ENCODE results near the gene MSRB3. TPM values are rescaled to one million over a fixed set of nuclear protein-coding genes. Genes with fewer than 3 reads are reported as not detected.

The MSRB3 gene
- total RNA-seq, 1 donor from 2014 or later = 3.7 TPM

- Histone ChIP-seq H2AFZ (replicated peaks) (no peak overlapping the region), H3K9me3 (ENCODE audit: low read depth) (no peaks in the 10 kb centered on the region), H3K9ac (no peak overlapping the region), H3K79me2 (ENCODE audit: low read depth) (no peaks in the 10 kb centered on the region), H3K4me3 (no peak overlapping the region), H3F3A (ENCODE audit: low read depth) (no peaks in the 10 kb centered on the region), H4K20me1 (ENCODE audit: low read depth) (no peaks in the 10 kb centered on the region), H3K4me1 (no peaks in the 10 kb centered on the region), H3K36me3 (no peaks in the 10 kb centered on the region), H3K27me3 (no peaks in the 10 kb centered on the region), H3K4me2 (no peak overlapping the region), H3K27ac (no peak overlapping the region)
- H3K4me3 Mint-ChIP-seq = no peak overlapping the region
- DNase-seq (ENCODE audit: low spot score) = no peak
- no peak for TF ChIP-seq CTCF (IDR thresholded peaks at IDR 0.05)
- no peak for TF ChIP-seq EZH2phosphoT487 (IDR thresholded peaks at IDR 0.05)
- TF ChIP-seq EZH2 (IDR thresholded peaks at IDR 0.05) = no peak
- H3K4me1 Mint-ChIP-seq = peaks cover 8% of the 10 kb centered on the region
- H3K27me3 Mint-ChIP-seq (ENCODE audit: insufficient read depth, low read depth) = no peaks in the 10 kb centered on the region
- H3K27ac Mint-ChIP-seq = no peak overlapping the region
- no peaks in the 10 kb centered on the region for H3K9me3 Mint-ChIP-seq
- no peaks in the 10 kb centered on the region for H3K36me3 Mint-ChIP-seq
These were observed 39.8 kb downstream of the MSRB3 start for GRCh38 chr12:65318186-65318685.

- H4K20me1 ChIP-seq (ENCODE audit: low read depth) = no peaks in the 10 kb centered on the region
These were observed 41.3 kb downstream of the MSRB3 start for GRCh38 chr12:65319688-65320200.

GRCh38 chr12:65323070-65323469 is 44.6 kb downstream of the MSRB3 start:
- TF ChIP-seq EZH2 (IDR thresholded peaks at IDR 0.05) (no peak), CTCF (IDR thresholded peaks at IDR 0.05) (no peak), EZH2phosphoT487 (IDR thresholded peaks at IDR 0.05) (no peak)
- H4K20me1 ChIP-seq (ENCODE audit: low read depth) = no peaks in the 10 kb centered on the region
- no peak overlapping the region for H3K27ac Mint-ChIP-seq
- H2AFZ ChIP-seq (replicated peaks) = no peak overlapping the region
- peaks cover 10% of the 10 kb centered on the region for H3K4me1 ChIP-seq
- H3K79me2 ChIP-seq (ENCODE audit: low read depth) = no peaks in the 10 kb centered on the region
- H3K36me3 ChIP-seq = no peaks in the 10 kb centered on the region
- no peak overlapping the region for H3K27ac ChIP-seq
- no peak for DNase-seq (ENCODE audit: low spot score)
- peaks cover 34% of the 10 kb centered on the region for H3K4me1 Mint-ChIP-seq
- H3K4me2 ChIP-seq = no peak overlapping the region
- no peaks in the 10 kb centered on the region for H3K27me3 ChIP-seq
- no peaks in the 10 kb centered on the region for H3K9me3 Mint-ChIP-seq
- H3K4me3 ChIP-seq = no peak overlapping the region
- no peak overlapping the region for H3K4me3 Mint-ChIP-seq
- H3K9ac ChIP-seq = no peak overlapping the region
- no peaks in the 10 kb centered on the region for H3K36me3 Mint-ChIP-seq
- no peaks in the 10 kb centered on the region for H3K9me3 ChIP-seq (ENCODE audit: low read depth)
- H3F3A ChIP-seq (ENCODE audit: low read depth) = no peaks in the 10 kb centered on the region
- H3K27me3 Mint-ChIP-seq (ENCODE audit: insufficient read depth, low read depth) = no peaks in the 10 kb centered on the region

More at GRCh38 chr12:65319688-65320200, 41.3 kb downstream of the MSRB3 start:
- Mint-ChIP-seq H3K9me3 (no peaks in the 10 kb centered on the region), H3K4me3 (no peak overlapping the region), H3K36me3 (no peaks in the 10 kb centered on the region), H3K27me3 (ENCODE audit: insufficient read depth, low read depth) (no peaks in the 10 kb centered on the region), H3K4me1 (peaks cover 14% of the 10 kb centered on the region), H3K27ac (no peak overlapping the region)
- DNase-seq (ENCODE audit: low spot score) = no peak
- TF ChIP-seq CTCF (IDR thresholded peaks at IDR 0.05) (no peak), EZH2 (IDR thresholded peaks at IDR 0.05) (no peak), EZH2phosphoT487 (IDR thresholded peaks at IDR 0.05) (no peak)
- Histone ChIP-seq H3K4me3 (no peak overlapping the region), H3F3A (ENCODE audit: low read depth) (no peaks in the 10 kb centered on the region), H3K9ac (no peak overlapping the region), H3K36me3 (no peaks in the 10 kb centered on the region), H3K4me1 (peaks cover 10% of the 10 kb centered on the region), H2AFZ (replicated peaks) (no peak overlapping the region), H3K4me2 (no peak overlapping the region), H3K79me2 (ENCODE audit: low read depth) (no peaks in the 10 kb centered on the region), H3K27ac (no peak overlapping the region), H3K9me3 (ENCODE audit: low read depth) (no peaks in the 10 kb centered on the region), H3K27me3 (no peaks in the 10 kb centered on the region)
